Fibroblast of skin of left biceps (primary cell): Measurements from ENCODE around the gene CACNG4.

ENCODE experiments used
- DNase-seq, 2 experiments: peaks; one replicate each; pipeline ENCODE4 v3.0.0-alpha.2; 2013; ENCODE audit warnings: low read depth in 2 of 2

The CACNG4 gene

GRCh38 chr17:66985338-66986237 lies 21.1 kb downstream of the CACNG4 start:
- no peak for DNase-seq

- no peak for DNase-seq
Measured at GRCh38 chr17:66986659-66987058, 22.2 kb downstream of the CACNG4 start.

- DNase-seq = no peak
Measured at GRCh38 chr17:66987059-66987616, 22.6 kb downstream of the CACNG4 start.

- no peak for DNase-seq
Measured at GRCh38 chr17:66988069-66988798, 23.7 kb downstream of the CACNG4 start.

GRCh38 chr17:66989076-66989475 lies 24.6 kb downstream of the CACNG4 start:
- no peak for DNase-seq

GRCh38 chr17:66989579-66989978 lies 25.1 kb downstream of the CACNG4 start:
- no peak for DNase-seq

- no peak for DNase-seq
Measured at GRCh38 chr17:66990047-66990446, 25.5 kb downstream of the CACNG4 start.

GRCh38 chr17:66992911-66993442 lies 28.5 kb downstream of the CACNG4 start:
- DNase-seq = no peak

- DNase-seq = no peak
Measured at GRCh38 chr17:66994361-66994760, 29.9 kb downstream of the CACNG4 start.

- DNase-seq = no peak
Measured at GRCh38 chr17:66994930-66995535, 30.5 kb downstream of the CACNG4 start.

GRCh38 chr17:66995944-66996343 lies 31.4 kb downstream of the CACNG4 start:
- no peak for DNase-seq

GRCh38 chr17:66996926-66997325 lies 32.4 kb downstream of the CACNG4 start:
- DNase-seq = no peak

GRCh38 chr17:67003231-67003630 lies 38.7 kb downstream of the CACNG4 start:
- no peak for DNase-seq

- DNase-seq = no peak
Measured at GRCh38 chr17:67004181-67004580, 39.7 kb downstream of the CACNG4 start.

- DNase-seq = no peak
Measured at GRCh38 chr17:67007266-67007665, 42.8 kb downstream of the CACNG4 start.

- no peak for DNase-seq
Measured at GRCh38 chr17:67008101-67008500, 43.6 kb downstream of the CACNG4 start.

- no peak for DNase-seq
Measured at GRCh38 chr17:67011527-67012175, 47.1 kb downstream of the CACNG4 start.

GRCh38 chr17:67013891-67014290 lies 49.4 kb downstream of the CACNG4 start:
- DNase-seq = no peak

- no peak for DNase-seq
Measured at GRCh38 chr17:67015001-67015400, 50.5 kb downstream of the CACNG4 start.

GRCh38 chr17:67016039-67016762 lies 51.7 kb downstream of the CACNG4 start:
- no peak for DNase-seq

- DNase-seq = no peak
Measured at GRCh38 chr17:67017910-67018309, 53.4 kb downstream of the CACNG4 start.
